Measurements from ENCODE around the gene VKORC1.

VKORC1 gene

DNA sequence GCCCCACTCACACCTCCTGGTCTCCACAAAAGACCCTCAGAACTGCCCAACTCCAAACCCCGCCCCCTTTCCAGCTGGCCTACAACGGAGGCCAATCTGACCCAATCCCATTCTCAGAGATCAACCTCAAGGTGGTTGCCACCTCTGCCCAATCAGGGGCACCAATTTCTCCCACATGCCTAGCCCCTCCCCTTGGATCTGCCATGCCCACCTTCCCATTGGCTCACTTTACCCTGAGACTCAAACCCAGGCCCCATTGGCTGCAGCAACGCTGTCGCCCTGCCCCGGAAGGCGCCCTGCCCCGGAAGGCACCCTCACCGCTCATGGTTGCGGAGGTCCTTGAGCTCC is 31.1 kb downstream of the VKORC1 start:
- no peak for DNase-seq (ENCODE audit: low read depth)

DNA sequence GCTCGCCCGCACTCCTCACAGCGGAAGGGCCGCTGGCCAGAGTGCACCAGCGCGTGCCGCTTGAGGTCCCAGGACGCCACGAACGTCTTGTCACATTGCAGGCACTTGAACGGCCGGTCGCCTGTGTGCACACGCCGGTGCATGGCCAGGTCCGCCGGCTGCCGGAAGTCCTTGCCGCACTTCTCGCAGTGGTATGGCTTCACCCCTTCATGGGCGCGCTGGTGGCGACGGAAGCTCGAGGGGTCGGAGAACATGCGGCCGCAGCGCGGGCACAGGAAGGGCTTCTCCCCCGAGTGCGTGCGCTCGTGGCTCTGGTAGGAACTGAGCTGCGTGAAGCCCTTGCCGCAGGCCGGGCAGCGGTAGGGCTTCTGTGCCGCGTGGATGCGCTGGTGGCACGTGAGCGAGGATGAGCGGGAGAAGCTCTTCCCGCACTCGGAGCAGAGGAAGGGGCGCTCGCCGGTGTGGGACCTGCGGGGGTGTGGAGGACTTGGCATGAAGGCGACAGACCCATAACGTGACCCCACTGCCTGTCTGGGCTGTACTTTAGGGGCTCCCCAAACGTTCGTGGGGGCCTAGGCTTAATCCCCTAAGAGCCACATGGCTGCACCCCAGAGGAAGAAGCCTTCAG is 32.7 kb downstream of the VKORC1 start:
- no peak for DNase-seq (ENCODE audit: low read depth)

GRCh38 chr16:31061126-31061812 is 33.3 kb downstream of the VKORC1 start:
- no peak for DNase-seq (ENCODE audit: low read depth)

GRCh38 chr16:31055613-31056012 is 39.0 kb downstream of the VKORC1 start:
- no peak for DNase-seq (ENCODE audit: low read depth)

DNA sequence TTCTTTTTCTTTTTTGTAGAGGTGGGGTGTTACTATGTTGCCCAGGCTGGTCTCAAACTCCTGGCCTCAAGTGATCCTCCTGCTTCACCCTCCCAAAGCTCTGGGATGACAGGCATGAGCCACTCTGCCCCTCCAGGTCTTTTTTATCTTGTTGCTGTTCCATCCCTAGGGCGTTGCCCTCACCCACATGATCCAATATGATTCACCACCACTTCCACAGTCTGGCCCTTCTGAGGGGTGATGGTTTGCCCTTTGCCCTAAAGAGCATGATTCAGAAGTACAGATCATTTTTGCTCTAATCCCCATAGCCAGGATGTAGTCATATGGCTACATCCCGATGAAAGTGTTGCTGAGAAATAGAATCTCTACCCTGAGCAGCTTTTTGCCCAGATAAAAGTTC is 42.5 kb downstream of the VKORC1 start:
- DNase-seq (ENCODE audit: low read depth) = no peak

DNA sequence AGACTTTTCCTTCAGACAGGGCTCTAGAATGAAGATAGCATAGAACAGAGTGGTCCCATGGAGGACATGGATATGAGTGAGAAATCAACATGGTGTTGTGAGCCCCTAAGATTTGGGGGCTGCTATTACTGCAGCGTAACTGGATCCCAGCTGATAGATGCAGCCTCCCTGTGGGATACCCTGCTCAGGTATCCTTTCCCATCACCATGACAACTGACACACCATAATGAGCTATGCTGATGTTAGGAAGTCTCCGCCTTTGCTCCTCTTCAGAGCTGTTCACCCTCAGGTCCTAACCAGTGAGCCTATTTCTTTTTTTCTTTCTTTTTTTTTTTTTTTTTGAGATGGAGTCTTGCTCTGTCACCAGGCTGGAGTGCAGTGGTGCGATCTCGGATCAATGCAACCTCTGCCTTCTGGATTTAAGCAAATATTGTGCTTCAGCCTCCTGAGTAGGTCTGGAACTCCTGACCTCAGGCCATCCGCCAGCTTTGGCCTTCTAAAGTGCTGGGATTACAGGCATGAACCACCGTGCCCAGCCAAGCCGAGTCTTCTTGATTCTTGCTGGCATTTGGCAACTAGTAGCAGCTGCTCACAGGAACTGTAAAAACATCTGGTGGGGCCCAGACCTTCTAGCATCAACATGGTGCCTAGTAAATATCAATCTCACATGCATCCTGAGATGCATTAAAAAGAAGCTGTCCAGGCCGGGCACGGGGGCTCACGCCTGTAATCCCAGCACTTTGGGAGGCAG is 44.1 kb downstream of the VKORC1 start:
- DNase-seq (ENCODE audit: low read depth) = no peak

DNA sequence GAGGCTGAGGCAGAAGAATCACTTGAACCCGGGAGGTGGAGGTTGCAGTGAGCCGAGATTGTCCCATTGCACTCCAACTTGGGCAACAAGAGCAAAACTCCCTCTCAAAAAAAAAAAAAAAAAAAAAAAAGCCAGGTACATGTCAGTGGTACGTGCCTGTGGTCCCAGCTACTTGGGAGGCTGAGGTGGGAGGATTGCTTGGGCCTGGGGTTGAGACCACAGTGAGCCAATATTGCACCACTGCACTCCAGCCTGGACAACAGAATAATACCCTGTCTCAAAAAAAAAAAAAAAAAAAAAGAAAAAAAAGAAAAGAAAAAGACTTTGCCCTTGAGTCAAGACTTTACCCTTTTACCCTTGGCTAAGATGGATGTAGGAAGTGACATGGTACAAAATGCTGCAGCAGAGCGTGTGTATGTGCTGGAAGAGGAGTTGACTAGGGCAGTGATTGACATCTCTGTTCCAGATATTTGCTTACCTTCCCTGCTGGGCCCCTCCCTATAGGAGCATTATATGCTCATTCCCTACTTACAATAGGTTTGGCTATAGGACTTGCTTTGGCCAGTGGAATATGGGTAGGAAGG is 50.6 kb downstream of the VKORC1 start:
- DNase-seq (ENCODE audit: low read depth) = no peak

DNA sequence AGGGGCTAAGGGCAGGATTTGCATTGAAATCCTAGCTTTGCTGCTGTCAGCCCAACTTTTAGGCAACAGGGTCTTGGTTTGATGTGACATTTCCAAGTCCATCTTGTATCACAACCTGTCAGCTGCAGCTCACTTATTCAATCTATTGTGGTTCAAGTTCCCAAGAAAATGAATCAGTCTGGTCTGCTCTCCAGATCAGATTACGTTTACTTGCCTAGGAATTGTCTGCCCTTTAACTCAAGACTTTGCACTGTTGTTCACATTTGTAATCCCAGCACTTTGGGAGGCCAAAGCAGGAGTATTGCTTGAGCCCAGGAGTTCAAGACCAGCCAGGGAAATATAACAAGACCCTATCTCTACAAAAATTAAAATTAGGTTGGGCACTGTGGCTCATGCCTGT is 51.2 kb downstream of the VKORC1 start:
- DNase-seq (ENCODE audit: low read depth) = no peak

GRCh38 chr16:31042866-31043265 is 51.7 kb downstream of the VKORC1 start:
- DNase-seq (ENCODE audit: low read depth) = no peak
